Measurements from ENCODE around the gene ZNF491. TPM values are rescaled to one million over a fixed set of nuclear protein-coding genes. Genes with fewer than 3 reads are reported as not detected.

The ZNF491 gene
- total and polyA plus RNA-seq, 9 of the 15 experiments (the other 6 are each of a cell fraction or from before 2014, with no cell fraction given), result 0.19 to 0.95 (median 0.39) TPM; not detected in 1

DNA sequence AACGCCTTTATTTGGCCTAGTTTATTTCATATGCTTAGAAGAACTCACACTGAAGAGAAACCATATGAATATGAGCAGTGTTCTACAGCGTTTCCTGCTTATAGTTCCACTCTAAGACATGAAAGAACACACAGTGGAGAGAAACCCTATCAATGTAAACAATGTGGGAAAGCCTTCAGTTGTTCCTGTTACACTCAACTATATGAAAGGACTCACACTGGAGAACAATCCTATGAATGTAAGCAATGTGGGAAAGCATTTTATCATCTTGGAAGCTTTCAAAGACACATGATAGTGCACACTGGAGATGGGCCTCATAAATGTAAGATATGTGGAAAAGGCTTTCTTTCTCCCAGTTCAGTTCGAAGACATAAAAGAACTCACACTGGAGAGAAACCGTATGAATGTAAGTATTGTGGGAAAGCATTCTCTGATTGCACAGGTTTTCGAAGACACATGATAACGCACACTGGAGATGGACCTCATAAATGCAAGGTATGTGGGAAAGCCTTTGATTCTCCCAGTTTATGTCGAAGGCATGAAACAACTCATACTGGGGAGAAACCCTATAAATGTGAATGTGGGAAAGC, 17.8 kb upstream of the ZNF491 start:
- intact Hi-C loops (cut with micrococcal nuclease) (no loop called here), in situ Hi-C loops (cut with MboI) (no loop called here)
- H3K4me3 ChIP-seq, result no peak overlapping the region
- H3K4me1 ChIP-seq (replicated peaks in 1 of 2; ENCODE audit: control insufficient read depth in 2 of 2, insufficient read depth in 2 of 2, low read length in 2 of 2), result no peaks in the 10 kb centered on the region
- H3K9me3 ChIP-seq (replicated peaks; ENCODE audit: control insufficient read depth, insufficient read depth, low read depth, low read length), result peaks cover 40% of the 10 kb centered on the region
- H3K27ac ChIP-seq (ENCODE audit: extremely low read depth, low read depth, low read length), result no peak overlapping the region
- BruUV-seq (replicated peaks), result no TSS peak
- H3K79me2 ChIP-seq (ENCODE audit: control insufficient read depth, insufficient read depth, low read length), result no peaks in the 10 kb centered on the region
- no peak overlapping the region for H3K4me2 ChIP-seq (ENCODE audit: insufficient read depth, low read length)
- DNase-seq (ENCODE audit: extremely low read depth in 1 of 4, low spot score in 3 of 4), result no peak
- WGBS (ENCODE audit: insufficient coverage, low coverage, missing lambda C conversion rate), result 94% methylated on average over 7 of the region's 7 CpGs
- H4K20me1 ChIP-seq (replicated peaks; ENCODE audit: control insufficient read depth, insufficient read depth, low read length), result no peaks in the 10 kb centered on the region
- no peak overlapping the region for H2AFZ ChIP-seq (ENCODE audit: low read depth, low read length)
- ATAC-seq, result no peak
- ChIA-PET POLR2A (no interaction called here), CTCF (ENCODE audit: low intra/inter-chr PET ratio) (no interaction called here)
- H3K27me3 ChIP-seq (ENCODE audit: control insufficient read depth in 2 of 2, insufficient read depth in 2 of 2, low read length in 2 of 2), result no peaks in the 10 kb centered on the region
- H3K36me3 ChIP-seq (ENCODE audit: control insufficient read depth, insufficient read depth, low read length), result peaks cover 53% of the 10 kb centered on the region
- no peak for FAIRE-seq
- no peak overlapping the region for H3K9ac ChIP-seq (ENCODE audit: insufficient read depth in 1 of 2, low read depth in 2 of 2, low read length in 2 of 2)
- H3K9me1 ChIP-seq (ENCODE audit: control insufficient read depth, insufficient read depth, low read length), result no peaks in the 10 kb centered on the region
- TF ChIP-seq KHSRP (IDR thresholded peaks at IDR 0.05) (no peak), ZNF354B (CRISPR knock-in tag; IDR thresholded peaks at IDR 0.05) (no peak), BMI1 (IDR thresholded peaks at IDR 0.05; ENCODE audit: low read length) (no peak), GTF2F1 (IDR thresholded peaks at IDR 0.05; ENCODE audit: low read depth, low read length) (0 out of 2 replicates have a peak, but pooled peaks have one; percentile 12), CXXC5 (CRISPR knock-in tag; IDR thresholded peaks at IDR 0.05) (no peak), POLR2AphosphoS2 (IDR thresholded peaks at IDR 0.05; ENCODE audit: low read length) (no peak), ASH1L (IDR thresholded peaks at IDR 0.05; ENCODE audit: borderline replicate concordance, low read depth, partially characterized antibody) (no peak), ZNF75A (CRISPR knock-in tag; IDR thresholded peaks at IDR 0.05) (peak; percentile 88), FUS (optimal IDR thresholded peaks at IDR 0.05; ENCODE audit: low read depth, low read length) (no peak), CBX8 (IDR thresholded peaks at IDR 0.05; ENCODE audit: borderline replicate concordance, extremely low read depth, low read depth, low read length, poor library complexity, severe bottlenecking) (no peak), TRIM28 (IDR thresholded peaks at IDR 0.05) (peak; percentile 72; the same call in 1 of the 2 replicates)
- TF ChIP-seq, protein P1, sequence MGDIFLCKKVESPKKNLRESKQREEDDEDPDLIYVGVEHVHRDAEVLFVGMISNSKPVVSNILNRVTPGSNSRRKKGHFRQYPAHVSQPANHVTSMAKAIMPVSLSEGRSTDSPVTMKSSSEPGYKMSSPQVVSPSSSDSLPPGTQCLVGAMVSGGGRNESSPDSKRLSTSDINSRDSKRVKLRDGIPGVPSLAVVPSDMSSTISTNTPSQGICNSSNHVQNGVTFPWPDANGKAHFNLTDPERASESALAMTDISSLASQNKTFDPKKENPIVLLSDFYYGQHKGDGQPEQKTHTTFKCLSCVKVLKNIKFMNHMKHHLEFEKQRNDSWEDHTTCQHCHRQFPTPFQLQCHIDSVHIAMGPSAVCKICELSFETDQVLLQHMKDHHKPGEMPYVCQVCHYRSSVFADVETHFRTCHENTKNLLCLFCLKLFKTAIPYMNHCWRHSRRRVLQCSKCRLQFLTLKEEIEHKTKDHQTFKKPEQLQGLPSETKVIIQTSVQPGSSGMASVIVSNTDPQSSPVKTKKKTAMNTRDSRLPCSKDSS (IDR thresholded peaks at IDR 0.05; ENCODE audit: low read depth, partially characterized antibody), result peak; percentile 68
- TF ChIP-seq, protein P2, sequence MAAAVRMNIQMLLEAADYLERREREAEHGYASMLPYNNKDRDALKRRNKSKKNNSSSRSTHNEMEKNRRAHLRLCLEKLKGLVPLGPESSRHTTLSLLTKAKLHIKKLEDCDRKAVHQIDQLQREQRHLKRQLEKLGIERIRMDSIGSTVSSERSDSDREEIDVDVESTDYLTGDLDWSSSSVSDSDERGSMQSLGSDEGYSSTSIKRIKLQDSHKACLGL (CRISPR knock-in tag; IDR thresholded peaks at IDR 0.05; ENCODE audit: borderline replicate concordance, poor library complexity, severe bottlenecking), result no peak
- TF ChIP-seq, protein P3, sequence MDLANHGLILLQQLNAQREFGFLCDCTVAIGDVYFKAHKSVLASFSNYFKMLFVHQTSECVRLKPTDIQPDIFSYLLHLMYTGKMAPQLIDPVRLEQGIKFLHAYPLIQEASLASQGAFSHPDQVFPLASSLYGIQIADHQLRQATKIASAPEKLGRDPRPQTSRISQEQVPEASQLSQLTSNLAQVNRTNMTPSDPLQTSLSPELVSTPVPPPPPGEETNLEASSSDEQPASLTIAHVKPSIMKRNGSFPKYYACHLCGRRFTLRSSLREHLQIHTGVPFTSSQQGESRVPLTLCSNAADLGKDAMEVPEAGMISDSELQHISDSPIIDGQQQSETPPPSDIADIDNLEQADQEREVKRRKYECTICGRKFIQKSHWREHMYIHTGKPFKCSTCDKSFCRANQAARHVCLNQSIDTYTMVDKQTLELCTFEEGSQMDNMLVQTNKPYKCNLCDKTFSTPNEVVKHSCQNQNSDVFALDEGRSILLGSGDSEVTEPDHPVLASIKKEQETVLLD (IDR thresholded peaks at IDR 0.05), result no peak
- TF ChIP-seq, protein P4, sequence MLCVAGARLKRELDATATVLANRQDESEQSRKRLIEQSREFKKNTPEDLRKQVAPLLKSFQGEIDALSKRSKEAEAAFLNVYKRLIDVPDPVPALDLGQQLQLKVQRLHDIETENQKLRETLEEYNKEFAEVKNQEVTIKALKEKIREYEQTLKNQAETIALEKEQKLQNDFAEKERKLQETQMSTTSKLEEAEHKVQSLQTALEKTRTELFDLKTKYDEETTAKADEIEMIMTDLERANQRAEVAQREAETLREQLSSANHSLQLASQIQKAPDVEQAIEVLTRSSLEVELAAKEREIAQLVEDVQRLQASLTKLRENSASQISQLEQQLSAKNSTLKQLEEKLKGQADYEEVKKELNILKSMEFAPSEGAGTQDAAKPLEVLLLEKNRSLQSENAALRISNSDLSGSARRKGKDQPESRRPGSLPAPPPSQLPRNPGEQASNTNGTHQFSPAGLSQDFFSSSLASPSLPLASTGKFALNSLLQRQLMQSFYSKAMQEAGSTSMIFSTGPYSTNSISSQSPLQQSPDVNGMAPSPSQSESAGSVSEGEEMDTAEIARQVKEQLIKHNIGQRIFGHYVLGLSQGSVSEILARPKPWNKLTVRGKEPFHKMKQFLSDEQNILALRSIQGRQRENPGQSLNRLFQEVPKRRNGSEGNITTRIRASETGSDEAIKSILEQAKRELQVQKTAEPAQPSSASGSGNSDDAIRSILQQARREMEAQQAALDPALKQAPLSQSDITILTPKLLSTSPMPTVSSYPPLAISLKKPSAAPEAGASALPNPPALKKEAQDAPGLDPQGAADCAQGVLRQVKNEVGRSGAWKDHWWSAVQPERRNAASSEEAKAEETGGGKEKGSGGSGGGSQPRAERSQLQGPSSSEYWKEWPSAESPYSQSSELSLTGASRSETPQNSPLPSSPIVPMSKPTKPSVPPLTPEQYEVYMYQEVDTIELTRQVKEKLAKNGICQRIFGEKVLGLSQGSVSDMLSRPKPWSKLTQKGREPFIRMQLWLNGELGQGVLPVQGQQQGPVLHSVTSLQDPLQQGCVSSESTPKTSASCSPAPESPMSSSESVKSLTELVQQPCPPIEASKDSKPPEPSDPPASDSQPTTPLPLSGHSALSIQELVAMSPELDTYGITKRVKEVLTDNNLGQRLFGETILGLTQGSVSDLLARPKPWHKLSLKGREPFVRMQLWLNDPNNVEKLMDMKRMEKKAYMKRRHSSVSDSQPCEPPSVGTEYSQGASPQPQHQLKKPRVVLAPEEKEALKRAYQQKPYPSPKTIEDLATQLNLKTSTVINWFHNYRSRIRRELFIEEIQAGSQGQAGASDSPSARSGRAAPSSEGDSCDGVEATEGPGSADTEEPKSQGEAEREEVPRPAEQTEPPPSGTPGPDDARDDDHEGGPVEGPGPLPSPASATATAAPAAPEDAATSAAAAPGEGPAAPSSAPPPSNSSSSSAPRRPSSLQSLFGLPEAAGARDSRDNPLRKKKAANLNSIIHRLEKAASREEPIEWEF (CRISPR knock-in tag; IDR thresholded peaks at IDR 0.05), result no peak

All from K562 (cell line).